NCI-H2227 (cell line): ENCODE results near the gene HOXB4.
A peak's percentile ranks its signal among the peaks of the same experiment; 100 is the strongest.

Experiments
- DNase-seq: peaks from one replicate; lab custom pipeline; 2025; ENCODE audit not compliant: unreplicated experiment; lab: John Stamatoyannopoulos, UW

Gene HOXB4

GRCh38 chr17:48577946-48578615 is at the start of gene HOXB4:
HOXB4 (minus strand) TSS chr17:48578350; CDS start chr17:48578319, 31 bp downstream.
- peak; percentile 69 for DNase-seq

GRCh38 chr17:48627118-48627597 is 49.0 kb upstream of the HOXB4 start:
- DNase-seq, result no peak

GRCh38 chr17:48626245-48627117 is 48.3 kb upstream of the HOXB4 start, which contains the start of gene HOXB9:
HOXB9 (minus strand) TSS chr17:48626358; CDS start chr17:48626269, 89 bp downstream.
- peak; percentile 63 for DNase-seq

- DNase-seq, result peak; percentile 51
Observed at GRCh38 chr17:48625495-48626244, 47.5 kb upstream of the HOXB4 start.

GRCh38 chr17:48624544-48625494 is 46.7 kb upstream of the HOXB4 start:
- peak; percentile 42 for DNase-seq

- DNase-seq, result no peak
Observed at GRCh38 chr17:48624118-48624517, 46.0 kb upstream of the HOXB4 start.

GRCh38 chr17:48623583-48623982 is 45.4 kb upstream of the HOXB4 start:
- no peak for DNase-seq

GRCh38 chr17:48622857-48623256 is 44.7 kb upstream of the HOXB4 start:
- DNase-seq, result no peak

- DNase-seq, result no peak
Observed at GRCh38 chr17:48621410-48622392, 43.6 kb upstream of the HOXB4 start.

GRCh38 chr17:48620461-48621139 is 42.5 kb upstream of the HOXB4 start:
- no peak for DNase-seq

- no peak for DNase-seq
Observed at GRCh38 chr17:48619826-48620449, 41.8 kb upstream of the HOXB4 start.

GRCh38 chr17:48618256-48618896 is 40.2 kb upstream of the HOXB4 start:
- DNase-seq, result peak; percentile 93

GRCh38 chr17:48617471-48618255 is 39.5 kb upstream of the HOXB4 start:
- DNase-seq, result no peak

- DNase-seq, result no peak
Observed at GRCh38 chr17:48616717-48617470, 38.7 kb upstream of the HOXB4 start.

- no peak for DNase-seq
Observed at GRCh38 chr17:48615963-48616716, 38.0 kb upstream of the HOXB4 start.
